Astrocyte (in vitro differentiated cells and primary cell): ENCODE results near the gene RASSF3.

Experiments used
- CTCF ChIP-seq: IDR thresholded peaks from 2 replicates; pipeline ENCODE4 v1.5.1; 2011; ENCODE audit warnings: low read depth, mild to moderate bottlenecking, inconsistent platforms, low read length, moderate library complexity; ENCODE audit not compliant: insufficient read depth
- EZH2 ChIP-seq: IDR thresholded peaks from 2 replicates; pipeline ENCODE4 v1.6.1; 2012; ENCODE audit warnings: mild to moderate bottlenecking, low read length, inconsistent platforms; ENCODE audit not compliant: insufficient read depth

GRCh38 chr12:64685605-64686004 lies 75.3 kb downstream of the RASSF3 start:
- TF ChIP-seq EZH2 (no peak), CTCF (no peak)
